ENCODE data around the gene P4HA2. TPM values are rescaled to one million over a fixed set of nuclear protein-coding genes. Genes with fewer than 3 reads are reported as not detected.

Gene P4HA2
- total and polyA plus RNA-seq, 9 of the 15 experiments (the other 6 are each of a cell fraction or from before 2014, with no cell fraction given) = 9.6 to 50.0 (median 12.7) TPM

GRCh38 chr5:132227485-132228240, at the start of gene P4HA2 (continued):
- TF ChIP-seq ZC3H11A (IDR thresholded peaks at IDR 0.05; ENCODE audit: low read depth, low read length) (no peak), ZNF609 (CRISPR knock-in tag; IDR thresholded peaks at IDR 0.05; ENCODE audit: borderline replicate concordance) (0 out of 2 replicates have a peak, but pooled peaks have one; percentile 62), HNRNPLL (IDR thresholded peaks at IDR 0.05; ENCODE audit: low read depth, low read length, poor library complexity, severe bottlenecking) (peak; percentile 42), U2AF1 (optimal IDR thresholded peaks at IDR 0.05; ENCODE audit: low read depth, low read length) (peak; percentile 72), ESRRA (IDR thresholded peaks at IDR 0.05; ENCODE audit: borderline replicate concordance, low read depth) (peak; percentile 47; the same call in 1 of the 2 replicates), CBX1 (IDR thresholded peaks at IDR 0.05; ENCODE audit: low read depth) (peak; percentile 35; the same call in 1 of the 2 replicates), POLR2G (IDR thresholded peaks at IDR 0.05; ENCODE audit: low read depth, low read length) (peak; percentile 95), FOXA3 (CRISPR knock-in tag; conservative IDR thresholded peaks at IDR 0.05 in 1 of 2, IDR thresholded peaks at IDR 0.05 in 1 of 2) (peak in 1 of 2 experiments; percentile 54; a peak in 1 of 4 replicates), E2F3 (CRISPR knock-in tag; IDR thresholded peaks at IDR 0.05) (peak; percentile 11; the same call in 1 of the 2 replicates), POLR2AphosphoS5 (IDR thresholded peaks at IDR 0.05; ENCODE audit: control insufficient read depth, insufficient read depth, low read depth, low read length) (peak; percentile 47; the same call in 1 of the 2 replicates), KDM2B (CRISPR knock-in tag; IDR thresholded peaks at IDR 0.05) (no peak), RBFOX2 (IDR thresholded peaks at IDR 0.05; ENCODE audit: low read depth, low read length) (peak; percentile 95), MBD2 (IDR thresholded peaks at IDR 0.05; ENCODE audit: borderline replicate concordance, low read depth) (0 out of 2 replicates have a peak, but pooled peaks have one; percentile 27), TEAD1 (CRISPR knock-in tag; IDR thresholded peaks at IDR 0.05) (peak in 1 of 2 experiments; percentile 66; a peak in 1 of 4 replicates), ZC3H4 (CRISPR knock-in tag; IDR thresholded peaks at IDR 0.05; ENCODE audit: borderline replicate concordance) (peak; percentile 87; the same call in 1 of the 2 replicates), NR1H2 (CRISPR knock-in tag; IDR thresholded peaks at IDR 0.05) (0 out of 2 replicates have a peak, but pooled peaks have one; percentile 32), ARID1B (IDR thresholded peaks at IDR 0.05) (no peak), ETS1 (conservative IDR thresholded peaks at IDR 0.05; ENCODE audit: control insufficient read depth, low read depth, low read length) (no peak; the same call in 1 of the 2 replicates), CBX2 (IDR thresholded peaks at IDR 0.05; ENCODE audit: insufficient read depth, low read length, poor library complexity, severe bottlenecking) (no peak)

Data from K562 (cell line).